PC-9 (cell line): ENCODE results near the gene VWA3A. TPM values are rescaled to one million over a fixed set of nuclear protein-coding genes. Genes with fewer than 3 reads are reported as not detected.

Experiments used
- BruUV-seq: library from RNA; stranded (reverse); fragments of 400-500 nt; replicated peaks from 2 replicates; lab custom pipeline; 2021; lab: Mats Ljungman, UMichigan
- CTCF ChIA-PET: fragments of 300-600 bp; sonication (Branson Sonifier 250); formaldehyde crosslinking; loops from one replicate; lab custom pipeline; 2022; ENCODE audit warnings: antibody characterized with exemption; lab: Charles Lee
- POLR2A ChIA-PET: fragments of 300-600 bp; sonication (Branson Sonifier 250); formaldehyde crosslinking; loops from one replicate; lab custom pipeline; 2022; ENCODE audit warnings: antibody characterized with exemption; ENCODE audit not compliant: unreplicated experiment; lab: Charles Lee
- DNase-seq, 2 experiments: peaks; one replicate each; pipeline versions ENCODE4 v3.0.0 to v3.0.0-alpha.2; 2015 to 2022; ENCODE audit warnings: mixed read lengths in 1 of 2
- H2AFZ ChIP-seq: fragments of 200-600 bp; sonication (generic); 2 replicates; pipeline ENCODE4 v1.8.1; 2017; ENCODE audit warnings: antibody characterized with exemption
- H3F3A ChIP-seq: fragments of 200-600 bp; sonication (generic); 2 replicates; pipeline ENCODE4 v1.8.1; 2017; ENCODE audit warnings: antibody characterized with exemption, mild to moderate bottlenecking, low read depth; ENCODE audit not compliant: insufficient read depth
- H3K27ac ChIP-seq: fragments of 200-600 bp; sonication (generic); 2 replicates; pipeline ENCODE4 v1.6.1; 2016; ENCODE audit warnings: mixed run types
- H3K27me3 ChIP-seq: fragments of 200-600 bp; sonication (generic); 2 replicates; pipeline ENCODE4 v1.6.1; 2016; ENCODE audit warnings: low read depth, mixed run types; ENCODE audit not compliant: insufficient read depth
- H3K36me3 ChIP-seq: fragments of 200-600 bp; sonication (generic); 2 replicates; pipeline ENCODE4 v1.6.1; 2016; ENCODE audit warnings: low read depth, mixed run types
- H3K4me1 ChIP-seq: fragments of 200-600 bp; sonication (generic); replicated peaks from 2 replicates; pipeline ENCODE4 v1.6.1; 2016; ENCODE audit warnings: mixed run types; ENCODE audit not compliant: insufficient read depth
- H3K4me2 ChIP-seq: fragments of 200-600 bp; sonication (generic); 2 replicates; pipeline ENCODE4 v1.6.1; 2017; ENCODE audit warnings: mixed run types
- H3K4me3 ChIP-seq: fragments of 200-600 bp; sonication (generic); 2 replicates; pipeline ENCODE4 v1.6.1; 2016; ENCODE audit warnings: mixed run types
- H3K79me2 ChIP-seq: fragments of 200-600 bp; sonication (generic); 2 replicates; pipeline ENCODE4 v1.6.1; 2017; ENCODE audit warnings: low read depth, mixed run types
- H3K9me2 ChIP-seq: fragments of 200-600 bp; sonication (generic); 2 replicates; pipeline ENCODE4 v1.8.1; 2017; ENCODE audit warnings: mild to moderate bottlenecking; ENCODE audit not compliant: insufficient read depth
- H3K9me3 ChIP-seq: fragments of 200-600 bp; sonication (generic); 2 replicates; pipeline ENCODE4 v1.8.1; 2016; ENCODE audit warnings: low read depth; ENCODE audit not compliant: insufficient read depth
- H4K20me1 ChIP-seq: fragments of 200-600 bp; sonication (generic); 2 replicates; pipeline ENCODE4 v1.8.1; 2017; ENCODE audit not compliant: insufficient read depth
- CTCF ChIP-seq: fragments of 200-600 bp; sonication (generic); conservative IDR thresholded peaks from 2 replicates; pipeline ENCODE4 v1.6.1; 2017; ENCODE audit warnings: mixed run types, antibody characterized with exemption, mild to moderate bottlenecking, moderate library complexity
- EZH2 ChIP-seq: fragments of 200-600 bp; sonication (generic); IDR thresholded peaks from 2 replicates; pipeline ENCODE4 v1.8.0; 2017; ENCODE audit warnings: antibody characterized with exemption, low read depth
- intact Hi-C: fragments of 100-400 bp; cut with micrococcal nuclease; formaldehyde crosslinking; loops from one replicate; pipeline ENCODE4 v1.10.0; 2022; ENCODE audit not compliant: unreplicated experiment
- total RNA-seq: library from RNA; stranded (reverse); gene quantifications from 2 replicates; pipeline ENCODE4 v1.2.3, GENCODE V29; 2021

The VWA3A gene
- total RNA-seq, 1 experiment from 2014 or later, result 0.83 TPM

- no peak for DNase-seq
- Histone ChIP-seq H4K20me1 (peaks cover 7% of the 10 kb centered on the region; the same call in 1 of the 2 replicates), H3K4me2 (no peak overlapping the region), H3F3A (peaks cover 4% of the 10 kb centered on the region), H3K4me3 (no peak overlapping the region), H3K27ac (no peak overlapping the region), H2AFZ (no peak overlapping the region), H3K9me2 (no peaks in the 10 kb centered on the region), H3K79me2 (no peaks in the 10 kb centered on the region; the same call in 1 of the 2 replicates), H3K9me3 (no peaks in the 10 kb centered on the region), H3K27me3 (no peaks in the 10 kb centered on the region), H3K36me3 (no peaks in the 10 kb centered on the region), H3K4me1 (no peaks in the 10 kb centered on the region)
- ChIA-PET CTCF (interaction anchor here (1.4 to 2.8 kb wide), 8 partner anchors 14 to 421 kb away, joined by 3 to 32 read pairs (median 12); partner anchors contain the start of genes PDZD9 and VWA3A), POLR2A (interaction anchor here (0.8 kb wide), 1 partner anchor 11 kb away, joined by 4 read pairs; no protein-coding TSS in a partner anchor)
- intact Hi-C loops, result loop anchor here (5.0 kb wide), 1 partner anchor 91 kb away; no protein-coding TSS in a partner anchor
- BruUV-seq, result no TSS peak
- no peak for TF ChIP-seq EZH2
- no peak for TF ChIP-seq CTCF
Measured at GRCh38 chr16:22078656-22079055, 13.7 kb upstream of the VWA3A start.

GRCh38 chr16:22081050-22081449 is 11.3 kb upstream of the VWA3A start:
- Histone ChIP-seq H3K27ac (no peak overlapping the region), H3K4me2 (no peak overlapping the region), H3K79me2 (no peaks in the 10 kb centered on the region), H3K4me1 (no peaks in the 10 kb centered on the region), H4K20me1 (0 out of 2 replicates have a peak, but pooled peaks cover 7% of the 10 kb centered on the region), H2AFZ (no peak overlapping the region), H3K4me3 (no peak overlapping the region), H3F3A (peaks cover 7% of the 10 kb centered on the region), H3K9me3 (no peaks in the 10 kb centered on the region), H3K9me2 (no peaks in the 10 kb centered on the region), H3K36me3 (no peaks in the 10 kb centered on the region), H3K27me3 (no peaks in the 10 kb centered on the region)
- ChIA-PET CTCF (no interaction called here), POLR2A (no interaction called here)
- no peak for TF ChIP-seq CTCF
- TF ChIP-seq EZH2, result no peak
- no peak for DNase-seq
- intact Hi-C loops, result no loop called here
- BruUV-seq, result no TSS peak

- DNase-seq, result no peak
- Histone ChIP-seq H3K4me2 (no peak overlapping the region), H3K79me2 (no peaks in the 10 kb centered on the region), H4K20me1 (no peaks in the 10 kb centered on the region; the same call in 1 of the 2 replicates), H3K4me1 (no peaks in the 10 kb centered on the region; the same call in 1 of the 2 replicates), H3K9me2 (no peaks in the 10 kb centered on the region; the same call in 1 of the 2 replicates), H3K4me3 (no peak overlapping the region), H3K9me3 (no peaks in the 10 kb centered on the region), H3K27me3 (no peaks in the 10 kb centered on the region), H3K36me3 (no peaks in the 10 kb centered on the region), H2AFZ (no peak overlapping the region), H3F3A (peaks cover 4% of the 10 kb centered on the region), H3K27ac (no peak overlapping the region)
- ChIA-PET CTCF (no interaction called here), POLR2A (no interaction called here)
- intact Hi-C loops, result no loop called here
- BruUV-seq, result no TSS peak
- TF ChIP-seq CTCF (no peak), EZH2 (no peak)
Measured at GRCh38 chr16:22086440-22086839, 5.9 kb upstream of the VWA3A start.
